T-helper 2 cell treated with Interferon-gamma antibody and Interleukin-4, amounts not matched to agents 5 μg/mL and 100 μg/mL, for 36 hours (primary cell): Measurements from ENCODE around the gene TRIM47.
"Not testable (repeated sequence)": the region's sequence is repeated elsewhere in the genome, so short reads cannot be mapped to it uniquely, and the experiment has no call there.

Source experiments
- DNase-seq: peaks from one replicate; pipeline ENCODE4 v3.0.0; 2021; ENCODE audit warnings: low spot score
- H3K27ac Mint-ChIP-seq: one replicate; pipeline ENCODE4 v1.8.0; 2021; ENCODE audit warnings: mild to moderate bottlenecking, mixed read lengths
- H3K27me3 Mint-ChIP-seq: one replicate; pipeline ENCODE4 v1.8.0; 2021; ENCODE audit warnings: low read depth, mixed read lengths
- H3K36me3 Mint-ChIP-seq: one replicate; pipeline ENCODE4 v1.8.0; 2021; ENCODE audit warnings: low read depth, mixed read lengths
- H3K4me1 Mint-ChIP-seq: one replicate; pipeline ENCODE4 v1.8.0; 2021; ENCODE audit warnings: low read depth, mixed read lengths
- H3K4me3 Mint-ChIP-seq: one replicate; pipeline ENCODE4 v1.8.0; 2022; ENCODE audit warnings: mild to moderate bottlenecking, moderate library complexity, mixed read lengths
- H3K9me3 Mint-ChIP-seq: one replicate; pipeline ENCODE4 v1.8.0; 2021; ENCODE audit warnings: mixed read lengths

Gene TRIM47

DNA sequence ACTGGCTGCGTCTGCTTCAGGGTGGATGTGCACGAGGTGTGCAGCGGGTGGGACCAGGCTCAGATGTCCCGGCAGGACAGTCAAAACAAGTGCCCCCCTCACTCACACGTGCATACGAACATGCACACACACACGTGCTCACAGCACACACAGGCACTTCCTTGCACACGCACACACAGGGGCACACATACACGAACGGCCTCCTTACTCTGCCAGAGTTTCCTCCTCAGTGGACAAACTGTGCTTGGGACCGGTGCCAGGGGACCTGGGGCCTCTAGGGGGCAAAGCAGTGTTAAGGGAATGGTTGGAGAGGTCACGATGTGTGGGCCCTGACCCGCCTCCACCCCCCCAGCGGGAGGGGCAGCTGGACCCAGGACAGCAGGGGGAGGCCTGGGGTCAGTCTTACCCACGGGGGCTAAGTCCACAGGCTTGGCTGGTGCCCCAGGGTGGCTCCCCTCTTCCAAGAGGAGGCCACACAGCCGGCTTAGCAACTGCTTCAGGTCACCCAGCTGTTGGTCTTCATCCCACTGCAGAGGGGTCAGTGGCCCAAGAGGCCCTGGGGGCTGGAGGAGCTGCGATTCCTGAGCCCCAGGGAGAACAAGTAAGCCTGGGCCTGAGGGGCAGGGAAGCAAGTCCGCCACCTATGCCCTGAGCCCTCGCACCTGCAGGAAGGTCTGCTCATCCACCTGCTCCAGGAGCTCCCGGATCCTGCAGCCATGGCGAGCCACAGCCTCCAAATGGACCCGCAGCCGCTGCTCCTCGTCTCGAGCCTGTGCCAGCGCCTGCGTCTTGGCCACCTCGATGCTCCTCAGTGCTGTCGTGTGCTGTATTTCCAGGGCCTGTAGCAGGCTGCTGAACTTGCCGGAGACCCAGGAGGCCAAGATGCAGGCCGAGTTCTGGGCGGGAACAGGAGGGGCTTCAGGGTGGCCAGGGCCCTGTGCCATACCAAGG, 13.5 kb upstream of the TRIM47 start:
- Mint-ChIP-seq H3K4me3 (no peak overlapping the region), H3K36me3 (peaks cover 19% of the 10 kb centered on the region), H3K27me3 (no peaks in the 10 kb centered on the region), H3K9me3 (no peaks in the 10 kb centered on the region), H3K27ac (no peak overlapping the region), H3K4me1 (peaks cover 14% of the 10 kb centered on the region)
- no peak for DNase-seq

DNA sequence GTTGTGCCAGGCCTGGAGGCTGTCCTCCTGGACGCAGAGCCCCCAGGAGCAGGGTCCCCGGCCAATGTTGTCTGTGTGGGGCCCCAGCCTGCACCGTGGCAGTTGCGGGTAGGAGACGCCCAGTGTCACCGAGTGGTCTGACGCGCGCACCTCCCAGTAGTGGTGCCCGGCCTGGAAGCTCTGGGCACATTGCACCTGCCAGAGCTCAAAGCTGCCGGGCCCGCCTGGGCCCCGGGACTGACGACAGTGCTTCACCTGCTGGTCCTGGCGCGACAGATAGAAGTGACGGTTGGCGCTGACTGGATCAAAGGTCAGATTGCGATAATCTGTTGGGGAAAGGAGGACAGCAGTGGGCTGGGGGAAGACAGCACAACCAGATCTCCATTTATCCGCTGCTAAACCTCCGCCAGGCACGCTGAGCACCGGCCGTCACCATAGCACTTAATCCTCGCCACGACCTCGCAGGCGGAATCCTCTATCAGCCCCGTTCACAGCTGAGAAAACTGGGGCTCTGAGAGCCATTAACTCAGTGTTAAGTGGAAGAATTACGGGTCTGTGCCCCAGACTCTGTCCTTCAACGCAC, 12.7 kb upstream of the TRIM47 start:
- Mint-ChIP-seq H3K4me1 (peaks cover 14% of the 10 kb centered on the region), H3K27me3 (no peaks in the 10 kb centered on the region), H3K9me3 (no peaks in the 10 kb centered on the region), H3K36me3 (peaks cover 19% of the 10 kb centered on the region), H3K27ac (no peak overlapping the region), H3K4me3 (no peak overlapping the region)
- DNase-seq = no peak

DNA sequence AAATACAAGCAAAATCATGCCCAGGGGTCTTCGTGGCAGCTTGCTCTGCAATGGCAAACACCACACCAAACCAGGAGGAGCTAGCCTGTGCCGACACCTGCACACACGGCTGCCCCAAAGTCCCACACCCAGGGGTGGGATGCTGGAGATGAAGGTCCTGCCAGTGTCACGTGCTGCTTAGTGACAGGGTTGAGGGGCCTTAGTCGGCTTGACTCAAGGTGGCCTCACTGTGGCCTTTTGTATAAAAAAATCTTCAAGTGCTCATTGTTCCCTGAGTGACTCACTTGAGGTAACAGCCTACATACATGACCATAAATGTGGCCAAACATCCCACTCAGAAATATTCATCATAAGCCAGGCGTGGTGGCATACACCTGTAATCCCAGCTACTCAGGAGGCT, 11.1 kb upstream of the TRIM47 start:
- no peak overlapping the region for H3K4me3 Mint-ChIP-seq
- H3K4me1 Mint-ChIP-seq = peaks cover 5% of the 10 kb centered on the region
- H3K36me3 Mint-ChIP-seq = peaks cover 17% of the 10 kb centered on the region
- no peaks in the 10 kb centered on the region for H3K9me3 Mint-ChIP-seq
- DNase-seq = no peak
- no peaks in the 10 kb centered on the region for H3K27me3 Mint-ChIP-seq
- H3K27ac Mint-ChIP-seq = no peak overlapping the region

DNA sequence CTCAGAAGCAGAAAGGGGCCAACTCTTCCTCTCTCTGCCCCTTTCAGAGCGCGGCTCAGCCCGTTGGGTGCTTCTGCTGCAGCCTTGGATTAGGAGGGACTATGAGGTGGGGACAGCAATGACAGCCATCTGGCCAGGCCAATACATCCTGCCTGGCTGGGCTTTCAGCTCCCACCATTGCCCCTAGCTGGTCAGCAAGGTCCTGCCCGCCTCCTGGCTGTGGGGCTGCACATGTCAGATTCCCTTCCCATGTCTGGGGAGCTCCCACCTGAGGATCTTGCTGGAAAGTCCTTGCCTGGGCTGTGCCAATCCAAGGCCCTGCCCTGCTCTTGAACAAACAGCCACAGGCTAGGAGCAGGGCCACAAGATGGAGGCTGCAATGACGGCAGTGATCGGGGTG, 10.1 kb upstream of the TRIM47 start:
- no peak overlapping the region for H3K27ac Mint-ChIP-seq
- no peaks in the 10 kb centered on the region for H3K9me3 Mint-ChIP-seq
- peaks cover 13% of the 10 kb centered on the region for H3K36me3 Mint-ChIP-seq
- H3K4me3 Mint-ChIP-seq = no peak overlapping the region
- no peaks in the 10 kb centered on the region for H3K27me3 Mint-ChIP-seq
- no peaks in the 10 kb centered on the region for H3K4me1 Mint-ChIP-seq
- DNase-seq = no peak

DNA sequence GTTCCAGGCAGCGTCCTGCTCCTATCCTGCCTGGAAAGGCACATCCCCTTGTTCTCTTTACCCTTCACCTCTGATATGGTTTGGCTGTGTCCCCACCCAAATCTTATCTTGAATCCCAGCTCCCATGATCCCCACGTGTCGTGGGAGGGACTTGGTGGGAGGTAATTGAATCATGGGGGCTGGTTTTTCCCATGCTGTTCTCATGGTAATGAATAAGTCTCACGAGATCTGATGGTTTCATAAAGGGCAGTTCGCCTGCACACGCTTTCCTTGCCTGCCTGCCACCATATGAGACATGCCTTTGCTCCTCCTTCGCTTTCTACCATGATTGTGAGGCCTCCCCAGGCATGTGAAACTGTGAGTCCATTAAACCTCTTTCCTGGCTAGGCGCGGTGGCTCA, 7.5 kb upstream of the TRIM47 start:
- H3K36me3 Mint-ChIP-seq, H3K27me3 Mint-ChIP-seq, H3K4me3 Mint-ChIP-seq, DNase-seq, H3K4me1 Mint-ChIP-seq, H3K9me3 Mint-ChIP-seq, H3K27ac Mint-ChIP-seq: not testable (repeated sequence)

DNA sequence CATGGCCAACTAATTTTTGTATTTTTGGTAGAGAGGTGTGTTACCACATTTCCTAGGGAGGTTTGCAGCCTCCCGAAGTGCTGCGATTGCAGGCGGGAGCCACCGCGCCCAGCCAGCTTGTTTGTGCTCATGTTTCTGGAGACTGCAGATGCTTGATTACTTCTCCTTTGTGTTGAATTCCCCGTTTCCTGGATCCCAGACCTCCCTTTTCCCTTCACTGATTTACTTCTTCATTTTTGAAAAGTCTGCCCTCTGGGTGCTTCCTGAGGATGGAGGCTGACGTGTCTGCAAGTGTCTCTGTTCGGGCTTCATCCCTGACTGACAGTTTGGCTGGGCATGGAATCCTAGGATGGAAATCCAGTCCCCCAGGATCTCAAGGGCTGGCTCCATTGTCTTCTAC, 7.0 kb upstream of the TRIM47 start:
- peaks cover 3% of the 10 kb centered on the region for H3K36me3 Mint-ChIP-seq
- H3K27me3 Mint-ChIP-seq = peaks cover 5% of the 10 kb centered on the region
- H3K27ac Mint-ChIP-seq = peak overlapping the region; percentile 52
- no peak overlapping the region for H3K4me3 Mint-ChIP-seq
- no peaks in the 10 kb centered on the region for H3K9me3 Mint-ChIP-seq
- no peak for DNase-seq
- H3K4me1 Mint-ChIP-seq = no peaks in the 10 kb centered on the region

DNA sequence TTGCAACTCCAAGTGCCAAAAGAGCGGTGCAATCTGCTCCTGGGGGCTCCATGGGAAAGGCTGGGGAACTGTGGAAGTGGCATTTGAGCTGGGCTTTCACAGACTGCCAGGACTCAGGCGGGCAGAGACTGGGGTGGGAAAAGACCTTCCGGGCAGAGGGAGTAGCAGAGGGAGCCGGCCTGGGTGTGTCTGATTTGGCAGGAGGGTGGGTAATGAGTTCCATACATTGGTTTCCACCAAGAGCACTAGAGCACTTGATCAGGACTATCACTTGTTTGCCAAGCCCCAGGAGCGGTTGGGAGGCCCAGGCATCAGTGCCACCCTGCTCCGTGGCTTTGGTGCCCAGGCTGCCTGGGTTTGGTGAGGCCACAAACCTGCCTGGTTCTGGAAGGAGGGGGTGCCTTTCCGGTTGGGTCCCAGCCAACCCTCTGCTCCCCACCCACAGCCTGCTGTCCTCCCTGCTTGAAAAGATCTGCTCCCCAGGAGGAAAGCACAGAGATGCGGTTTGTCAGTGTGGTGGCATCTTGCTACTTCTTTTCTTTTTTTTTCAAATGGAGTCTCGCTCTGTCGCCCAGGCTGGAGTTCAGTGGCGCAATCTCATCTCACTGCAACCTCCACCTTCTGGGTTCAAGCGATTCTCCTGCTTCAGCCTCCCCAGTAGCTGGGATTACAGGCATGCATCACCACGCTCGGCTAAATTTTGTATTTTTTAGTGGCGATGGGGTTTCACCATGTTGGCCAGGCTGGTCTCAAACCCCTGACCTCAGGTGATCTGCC, 3.5 kb upstream of the TRIM47 start:
- H3K4me3 Mint-ChIP-seq = no peak overlapping the region

DNA sequence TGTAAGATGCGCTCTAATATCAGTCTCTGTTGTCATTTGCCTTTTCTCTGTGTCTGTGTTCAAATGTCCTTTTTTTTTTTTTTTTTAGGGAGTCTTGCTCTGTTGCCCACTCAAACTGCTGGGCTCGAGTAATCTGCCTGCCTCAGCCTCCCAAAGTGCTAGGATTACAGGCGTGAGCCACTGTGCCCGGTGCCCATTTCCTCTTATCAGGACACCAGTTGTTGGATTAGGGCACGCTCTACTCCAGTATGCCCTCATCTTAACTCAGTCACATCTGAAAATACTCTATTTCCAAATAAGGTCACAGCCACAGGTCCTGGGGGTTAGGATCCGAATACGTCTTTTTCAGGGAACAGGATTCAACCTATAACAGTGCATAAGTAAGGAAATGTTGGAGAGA, 1.9 kb upstream of the TRIM47 start:
- Mint-ChIP-seq H3K27me3 (peaks cover 14% of the 10 kb centered on the region), H3K9me3 (no peaks in the 10 kb centered on the region), H3K27ac (no peak overlapping the region), H3K4me3 (peak overlapping the region; percentile 8), H3K36me3 (peaks cover 4% of the 10 kb centered on the region), H3K4me1 (peaks cover 19% of the 10 kb centered on the region)
- DNase-seq = no peak

More for the DNA sequence above, 3.5 kb upstream of the TRIM47 start:
- Mint-ChIP-seq H3K27ac (no peak overlapping the region), H3K27me3 (peaks cover 14% of the 10 kb centered on the region), H3K36me3 (peaks cover 1% of the 10 kb centered on the region), H3K9me3 (no peaks in the 10 kb centered on the region), H3K4me1 (peaks cover 8% of the 10 kb centered on the region)
- no peak for DNase-seq

DNA sequence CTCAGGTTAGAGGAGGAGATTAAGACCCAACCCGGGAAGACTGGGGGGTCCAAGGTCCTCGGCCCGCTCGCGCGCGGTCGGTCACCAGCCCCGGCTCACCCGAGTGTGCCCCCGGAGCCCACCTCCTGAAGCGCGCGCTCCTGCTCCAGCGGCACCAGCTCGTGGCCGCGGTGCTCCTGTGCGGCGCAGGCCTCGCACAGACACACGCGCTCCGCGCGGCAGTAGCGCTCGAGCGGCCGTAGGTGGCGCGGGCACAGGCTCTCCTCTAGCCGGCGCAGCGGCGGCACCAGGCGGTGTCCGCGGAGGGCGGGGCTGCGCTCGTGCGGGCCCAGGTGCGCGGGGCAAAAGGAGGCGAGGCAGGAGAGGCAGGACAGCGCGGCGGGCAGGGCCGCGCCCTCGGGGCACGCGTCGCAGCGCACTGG, 618 bp downstream of the TRIM47 start:
- H3K27ac Mint-ChIP-seq = peak overlapping the region; percentile 88
- DNase-seq = peak; percentile 74
- peaks cover 4% of the 10 kb centered on the region for H3K36me3 Mint-ChIP-seq
- H3K9me3 Mint-ChIP-seq = no peaks in the 10 kb centered on the region
- peak overlapping the region; percentile 89 for H3K4me3 Mint-ChIP-seq
- peaks cover 26% of the 10 kb centered on the region for H3K4me1 Mint-ChIP-seq
- peaks cover 13% of the 10 kb centered on the region for H3K27me3 Mint-ChIP-seq

DNA sequence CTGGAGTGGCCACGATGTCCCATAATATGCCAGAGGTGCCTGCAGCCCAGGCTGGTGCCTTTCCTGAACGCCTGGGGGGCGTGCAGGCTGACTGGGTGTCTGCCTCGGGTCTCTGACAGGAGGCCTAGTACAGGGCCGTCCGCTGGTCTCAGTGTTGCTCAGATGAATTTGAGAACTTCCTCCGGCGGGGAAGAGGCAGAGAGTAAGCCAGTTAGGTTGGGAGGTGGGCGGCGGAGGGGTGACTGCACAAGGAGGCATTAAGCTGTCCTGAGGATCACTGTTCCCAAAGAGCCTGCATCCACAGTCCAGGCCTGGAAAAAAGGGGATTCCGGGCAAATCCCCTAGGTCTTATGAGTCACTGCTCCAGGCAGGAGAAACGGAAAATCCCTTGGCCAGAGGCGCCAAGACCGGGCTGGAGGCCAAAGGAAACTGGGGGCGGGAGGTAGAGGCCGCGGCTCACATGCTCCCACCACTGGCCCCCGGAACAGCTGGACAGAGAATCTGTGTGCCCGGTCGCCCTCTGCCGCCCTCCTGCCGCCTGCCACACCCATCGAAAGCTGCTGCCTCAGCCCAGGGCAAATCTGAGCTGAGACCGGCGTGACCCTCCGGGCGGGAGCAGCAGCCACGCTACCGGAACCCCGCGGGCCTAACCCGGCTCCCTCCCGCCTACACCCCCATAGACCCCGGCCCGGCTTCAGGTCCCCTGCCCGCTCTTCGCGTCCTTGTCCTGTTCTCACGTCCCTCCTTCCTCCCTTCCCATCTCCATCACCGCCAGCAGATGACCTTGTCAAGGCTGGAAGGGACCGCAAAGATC, 1.2 kb downstream of the TRIM47 start:
- Mint-ChIP-seq H3K4me1 (peaks cover 31% of the 10 kb centered on the region), H3K27me3 (peaks cover 12% of the 10 kb centered on the region), H3K27ac (peak overlapping the region; percentile 88), H3K9me3 (no peaks in the 10 kb centered on the region), H3K36me3 (peaks cover 4% of the 10 kb centered on the region), H3K4me3 (peak overlapping the region; percentile 89)
- no peak for DNase-seq

DNA sequence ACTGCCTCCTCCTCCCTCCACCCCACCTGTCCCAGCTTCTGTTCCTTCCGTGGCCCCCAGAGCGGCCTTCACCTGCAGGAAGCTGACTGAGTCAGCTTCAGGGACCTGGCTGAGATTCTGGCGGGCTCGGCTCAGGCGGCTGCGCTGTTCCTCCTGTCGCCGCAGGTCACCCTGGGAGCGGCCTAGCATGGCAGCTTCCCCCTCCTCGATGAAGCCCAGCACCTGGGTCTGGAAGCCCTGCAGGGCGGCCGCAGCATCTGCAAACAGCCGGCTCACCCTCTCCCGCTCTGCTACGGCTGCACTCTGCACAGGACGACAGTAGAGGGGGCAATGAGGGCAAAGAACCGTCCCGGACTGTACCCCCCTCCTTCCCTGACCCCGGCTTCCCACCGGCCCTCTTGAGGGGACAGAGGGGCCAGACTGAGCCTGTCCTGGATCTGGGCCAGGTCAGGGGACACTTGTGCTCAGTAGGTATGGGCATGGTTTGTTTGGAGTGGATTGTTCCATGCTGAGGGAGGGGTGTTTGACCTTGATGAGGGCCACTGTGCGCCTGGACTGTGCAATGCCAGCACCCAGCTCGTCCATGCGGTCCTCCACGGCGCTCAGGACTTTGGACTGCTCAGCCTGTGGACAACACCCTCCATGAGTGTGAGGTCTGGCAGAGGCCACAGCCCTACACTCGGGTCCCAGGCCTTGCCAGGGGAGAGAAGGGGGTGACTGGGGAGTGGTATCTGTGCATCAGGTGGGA, 2.0 kb downstream of the TRIM47 start:
- Mint-ChIP-seq H3K27me3 (peaks cover 12% of the 10 kb centered on the region), H3K9me3 (no peaks in the 10 kb centered on the region), H3K36me3 (peaks cover 4% of the 10 kb centered on the region), H3K4me1 (peaks cover 31% of the 10 kb centered on the region), H3K27ac (peak overlapping the region; percentile 88), H3K4me3 (peak overlapping the region; percentile 89)
- no peak for DNase-seq

DNA sequence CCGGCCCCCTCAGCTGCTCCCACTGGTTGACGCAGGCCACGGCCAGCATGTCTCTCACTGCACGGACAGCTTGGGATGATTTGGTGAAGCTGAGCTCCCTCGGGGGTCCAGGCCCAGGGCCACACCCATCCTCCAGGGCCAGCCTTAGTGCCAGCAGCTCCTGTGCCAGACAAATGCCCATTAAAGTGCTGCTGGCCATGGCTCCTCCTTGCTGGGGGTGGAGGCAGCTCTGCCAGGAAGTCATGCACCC, 2.5 kb downstream of the TRIM47 start:
- Mint-ChIP-seq H3K4me3 (peak overlapping the region; percentile 89), H3K27me3 (peaks cover 12% of the 10 kb centered on the region), H3K27ac (peak overlapping the region; percentile 88), H3K36me3 (peaks cover 4% of the 10 kb centered on the region), H3K4me1 (peaks cover 31% of the 10 kb centered on the region), H3K9me3 (no peaks in the 10 kb centered on the region)
- no peak for DNase-seq
